SK-N-SH (cell line): ENCODE data around the gene TUBGCP5. TPM values are rescaled to one million over a fixed set of nuclear protein-coding genes. Genes with fewer than 3 reads are reported as not detected.
A peak's percentile ranks its signal among the peaks of the same experiment; 100 is the strongest.

Experiments
- CTCF ChIA-PET: fragments of 300-600, 350-600 bp; formaldehyde crosslinking; extraction: SDS; loops from one replicate; lab custom pipeline; 2021; lab: Yijun Ruan, JAX
- POLR2A ChIA-PET: fragments of 350-600 bp; sonication (Branson Sonifier 250); formaldehyde crosslinking; extraction: SDS; loops from one replicate; lab custom pipeline; 2020; ENCODE audit warnings: antibody characterized with exemption, inconsistent platforms; lab: Yijun Ruan, JAX
- DNase-seq: peaks from one replicate; pipeline ENCODE4 v3.0.0; 2012
- H2AFZ ChIP-seq: fragments of 200-600 bp; sonication (generic); 2 replicates; pipeline ENCODE4 v1.8.1; 2016; ENCODE audit warnings: antibody characterized with exemption, mild to moderate bottlenecking, low read depth
- H3F3A ChIP-seq: fragments of 200-600 bp; sonication (generic); replicated peaks from 2 replicates; pipeline ENCODE3; 2016; ENCODE audit warnings: antibody characterized with exemption, mild to moderate bottlenecking; ENCODE audit not compliant: insufficient read depth
- H3K27ac ChIP-seq, 2 experiments: fragments of 200-500 bp in 1 of 2; fragments of 200-600 bp in 1 of 2; sonication (Bioruptor generic) in 1 of 2; sonication (generic), shearing (Covaris generic) in 1 of 2; 2 replicates each; pipeline versions ENCODE4 v1.5.1 to v1.6.1; 2014 to 2016; ENCODE audit warnings: low read depth in 2 of 2, inconsistent platforms in 1 of 2, low read length in 1 of 2, mild to moderate bottlenecking in 1 of 2, mixed read lengths in 1 of 2
- H3K27me3 ChIP-seq: fragments of 200-600 bp; sonication (generic), shearing (Covaris generic); 2 replicates; pipeline ENCODE4 v1.6.1; 2016; ENCODE audit warnings: mixed run types; ENCODE audit not compliant: insufficient read depth
- H3K36me3 ChIP-seq, 2 experiments: fragments of 200-500 bp in 1 of 2; fragments of 200-600 bp in 1 of 2; sonication (Bioruptor generic) in 1 of 2; sonication (generic) in 1 of 2; replicated peaks in 1 of 2; 2 replicates each; pipeline versions ENCODE3 to v1.5.1; 2014 to 2016; ENCODE audit warnings: low read length in 1 of 2, mild to moderate bottlenecking in 1 of 2; ENCODE audit not compliant: insufficient read depth in 2 of 2, control insufficient read depth in 1 of 2
- H3K4me1 ChIP-seq, 2 experiments: fragments of 200-500 bp in 1 of 2; fragments of 200-600 bp in 1 of 2; sonication (Bioruptor generic) in 1 of 2; sonication (generic), shearing (Covaris generic) in 1 of 2; 2 replicates each; pipeline versions ENCODE4 v1.5.1 to v1.6.1; 2014 to 2016; ENCODE audit warnings: low read depth in 1 of 2, low read length in 1 of 2, mixed run types in 1 of 2; ENCODE audit not compliant: insufficient read depth in 2 of 2, control insufficient read depth in 1 of 2
- H3K4me2 ChIP-seq: fragments of 200-600 bp; sonication (generic), shearing (Covaris generic); 2 replicates; pipeline ENCODE4 v1.6.1; 2017; ENCODE audit warnings: mixed run types
- H3K4me3 ChIP-seq, 2 experiments: fragments of 200-500 bp in 1 of 2; fragments of 200-600 bp in 1 of 2; sonication (Bioruptor generic) in 1 of 2; sonication (generic), shearing (Covaris generic) in 1 of 2; 2 replicates each; pipeline versions ENCODE4 v1.5.1 to v1.8.1; 2014 to 2016; ENCODE audit warnings: low read depth in 2 of 2, inconsistent platforms in 1 of 2, low read length in 1 of 2, mild to moderate bottlenecking in 1 of 2, mixed read lengths in 1 of 2, moderate library complexity in 1 of 2
- H3K79me2 ChIP-seq: fragments of 200-600 bp; sonication (generic); 2 replicates; pipeline ENCODE4 v1.8.1; 2017; ENCODE audit warnings: mild to moderate bottlenecking; ENCODE audit not compliant: insufficient read depth
- H3K9ac ChIP-seq: fragments of 200-600 bp; sonication (generic); 2 replicates; pipeline ENCODE4 v1.6.1; 2017; ENCODE audit warnings: mixed run types
- H3K9me2 ChIP-seq: fragments of 200-600 bp; sonication (generic); 2 replicates; pipeline ENCODE4 v1.6.1; 2017; ENCODE audit warnings: mixed run types
- H3K9me3 ChIP-seq: fragments of 200-600 bp; sonication (generic); 2 replicates; pipeline ENCODE4 v1.6.1; 2017; ENCODE audit warnings: mixed run types, mild to moderate bottlenecking, moderate library complexity
- H4K20me1 ChIP-seq: fragments of 200-600 bp; sonication (generic); 2 replicates; pipeline ENCODE4 v1.6.1; 2017; ENCODE audit warnings: mild to moderate bottlenecking, mixed run types; ENCODE audit not compliant: insufficient read depth
- CTCF ChIP-seq: fragments of 200-600 bp; sonication (generic); IDR thresholded peaks from 2 replicates; pipeline ENCODE4 v1.6.1; 2017; ENCODE audit warnings: antibody characterized with exemption, mild to moderate bottlenecking, moderate library complexity
- ELF1 ChIP-seq: IDR thresholded peaks from 2 replicates; pipeline ENCODE4 v1.4.0; 2012
- EP300 ChIP-seq, 2 experiments: IDR thresholded peaks; 2 replicates each; pipeline versions ENCODE4 v1.4.0 to v1.6.1; 2012; ENCODE audit warnings: borderline replicate concordance in 1 of 2, low read depth in 1 of 2, low read length in 1 of 2
- EZH2phosphoT487 ChIP-seq: fragments of 200-600 bp; sonication (generic); IDR thresholded peaks from 2 replicates; pipeline ENCODE4 v1.6.1; 2017; ENCODE audit warnings: low read depth, mixed run types, mild to moderate bottlenecking, antibody characterized with exemption, moderate library complexity, borderline replicate concordance
- FOSL2 ChIP-seq: IDR thresholded peaks from 2 replicates; pipeline ENCODE4 v1.4.0; 2012; ENCODE audit warnings: low read depth, mild to moderate bottlenecking, moderate library complexity, borderline replicate concordance
- FOXJ3 ChIP-seq: sonication (generic); formaldehyde crosslinking; IDR thresholded peaks from 2 replicates; pipeline ENCODE4 v1.5.1; 2020; ENCODE audit warnings: mild to moderate bottlenecking, missing genetic modification reagents
- FOXM1 ChIP-seq: IDR thresholded peaks from 2 replicates; pipeline ENCODE4 v1.4.0; 2012; ENCODE audit warnings: low read depth, mild to moderate bottlenecking
- GABPA ChIP-seq: IDR thresholded peaks from 2 replicates; pipeline ENCODE4 v1.4.0; 2012; ENCODE audit warnings: low read depth, mild to moderate bottlenecking
- GATA2 ChIP-seq: sonication (generic); formaldehyde crosslinking; IDR thresholded peaks from 2 replicates; pipeline ENCODE4 v1.5.0; 2020; ENCODE audit warnings: mild to moderate bottlenecking, missing genetic modification reagents
- JUND ChIP-seq: IDR thresholded peaks from 2 replicates; pipeline ENCODE4 v1.4.0; 2012
- MEF2A ChIP-seq: IDR thresholded peaks from 2 replicates; pipeline ENCODE4 v1.4.0; 2012; ENCODE audit warnings: low read depth, borderline replicate concordance
- MXI1 ChIP-seq: IDR thresholded peaks from 2 replicates; pipeline ENCODE4 v1.6.1; 2012; ENCODE audit warnings: mild to moderate bottlenecking, low read depth, low read length, improper control_type of control experiment
- NFIC ChIP-seq: IDR thresholded peaks from 2 replicates; pipeline ENCODE4 v1.4.0; 2012; ENCODE audit warnings: borderline replicate concordance
- NRF1 ChIP-seq: IDR thresholded peaks from 2 replicates; pipeline ENCODE4 v1.6.1; 2012; ENCODE audit warnings: low read depth, mild to moderate bottlenecking, low read length
- POLR2AphosphoS5 ChIP-seq: IDR thresholded peaks from 2 replicates; pipeline ENCODE4 v1.6.1; 2012; ENCODE audit warnings: low read depth, low read length
- RAD21 ChIP-seq: IDR thresholded peaks from 2 replicates; pipeline ENCODE4 v1.6.1; 2012; ENCODE audit warnings: mild to moderate bottlenecking, low read length
- RCOR1 ChIP-seq: fragments of 150-350 bp; IDR thresholded peaks from 2 replicates; pipeline ENCODE4 v1.6.1; 2017; ENCODE audit warnings: antibody characterized with exemption, low read length
- RFX5 ChIP-seq: IDR thresholded peaks from 2 replicates; pipeline ENCODE4 v1.6.1; 2012; ENCODE audit warnings: mild to moderate bottlenecking, improper control_type of control experiment, low read length
- RXRA ChIP-seq: IDR thresholded peaks from 2 replicates; pipeline ENCODE4 v1.4.0; 2012; ENCODE audit warnings: low read depth, mild to moderate bottlenecking, borderline replicate concordance
- SIN3A ChIP-seq: IDR thresholded peaks from 2 replicates; pipeline ENCODE4 v1.6.1; 2012; ENCODE audit warnings: low read depth, mild to moderate bottlenecking, low read length, moderate library complexity, borderline replicate concordance
- SMC3 ChIP-seq: IDR thresholded peaks from 2 replicates; pipeline ENCODE4 v1.6.1; 2012; ENCODE audit warnings: low read depth, low read length, improper control_type of control experiment
- TCF12 ChIP-seq: IDR thresholded peaks from 2 replicates; pipeline ENCODE4 v1.4.0; 2012
- USF2 ChIP-seq: fragments of 150-350 bp; IDR thresholded peaks from 2 replicates; pipeline ENCODE4 v1.6.1; 2017; ENCODE audit warnings: antibody characterized with exemption, low read length, low read depth, borderline replicate concordance
- YY1 ChIP-seq: IDR thresholded peaks from 2 replicates; pipeline ENCODE4 v1.4.0; 2012; ENCODE audit warnings: low read depth, mild to moderate bottlenecking
- WGBS: methylation state at CpG from one replicate; pipeline ENCODE4 v1.1.6; 2017; ENCODE audit warnings: low lambda C conversion rate; 5-methylcytosine and 5-hydroxymethylcytosine counted together
- polyA plus RNA-seq, 3 experiments: library from polyadenylated mRNA; depleted of rRNA; stranded (reverse); fragments of >200 nt; gene quantifications; 2 replicates each; pipeline ENCODE4 v1.2.3, GENCODE V29; 2012

Gene TUBGCP5
- polyA plus RNA-seq, 1 of the 3 experiments (the other 2 are of a cell fraction): 8.7 TPM

- no peaks in the 10 kb centered on the region for H3K9me2 ChIP-seq
- ChIA-PET POLR2A (no interaction called here), CTCF (no interaction called here)
- peaks cover 100% of the 10 kb centered on the region for H3K79me2 ChIP-seq
- no peaks in the 10 kb centered on the region for H3K36me3 ChIP-seq
- no peak overlapping the region for H3K4me2 ChIP-seq
- H3K27ac ChIP-seq: no peak overlapping the region; a peak in 1 of 4 replicates
- DNase-seq: no peak
- 97% methylated on average over 13 of the region's 14 CpGs for WGBS
- H2AFZ ChIP-seq: no peak overlapping the region
- no peaks in the 10 kb centered on the region for H3K27me3 ChIP-seq
- no peaks in the 10 kb centered on the region for H3K9me3 ChIP-seq
- H3K4me3 ChIP-seq: no peak overlapping the region
- H3K4me1 ChIP-seq: peaks cover 8 to 29% of the 10 kb centered on the region in 2 experiments; a peak in 3 of 4 replicates
- no peak overlapping the region for H3K9ac ChIP-seq
- no peak for TF ChIP-seq NRF1
- TF ChIP-seq ELF1: no peak
- TF ChIP-seq MEF2A: no peak
- no peak for TF ChIP-seq GABPA
- no peak for TF ChIP-seq EP300 (IDR thresholded peaks at IDR 0.05; ENCODE audit: borderline replicate concordance in 1 of 2, low read depth in 1 of 2, low read length in 1 of 2)
- no peak for TF ChIP-seq EZH2phosphoT487
- TF ChIP-seq RFX5: no peak
- no peak for TF ChIP-seq TCF12
- no peak for TF ChIP-seq FOXJ3 (CRISPR knock-in tag)
- no peak for TF ChIP-seq YY1
- TF ChIP-seq GATA2 (CRISPR knock-in tag): no peak
- TF ChIP-seq RAD21: no peak
- no peak for TF ChIP-seq SIN3A
- no peak for TF ChIP-seq CTCF
- TF ChIP-seq MXI1: no peak
- TF ChIP-seq, all 33 proteins: peak for 0
- H4K20me1 ChIP-seq: peaks cover 89% of the 10 kb centered on the region
- H3F3A ChIP-seq: peaks cover 10% of the 10 kb centered on the region
These were observed 82.5 kb downstream of the TUBGCP5 start for GRCh38 chr15:22956978-22957260.

GRCh38 chr15:22956257-22956977, 83.0 kb downstream of the TUBGCP5 start:
- Histone ChIP-seq H3K27me3 (no peaks in the 10 kb centered on the region), H3K4me1 (peaks cover 5 to 32% of the 10 kb centered on the region in 2 experiments; a peak in 3 of 4 replicates), H3K27ac (peak overlapping the region in 1 of 2 experiments; percentile 17; a peak in 1 of 4 replicates), H3K79me2 (peaks cover 100% of the 10 kb centered on the region), H3K4me3 (no peak overlapping the region), H2AFZ (no peak overlapping the region), H3K9me2 (no peaks in the 10 kb centered on the region), H3K9ac (no peak overlapping the region), H3K4me2 (no peak overlapping the region), H3K36me3 (no peaks in the 10 kb centered on the region), H3K9me3 (no peaks in the 10 kb centered on the region), H3F3A (peaks cover 9% of the 10 kb centered on the region), H4K20me1 (peaks cover 89% of the 10 kb centered on the region)
- ChIA-PET CTCF (no interaction called here), POLR2A (no interaction called here)
- peak; percentile 51 for DNase-seq
- WGBS: 90% methylated on average over 8 of the region's 16 CpGs
- TF ChIP-seq NRF1 (no peak), GATA2 (CRISPR knock-in tag) (no peak), RAD21 (no peak), JUND (no peak), NFIC (no peak), RFX5 (no peak), MXI1 (no peak), SMC3 (no peak), FOSL2 (no peak), RCOR1 (no peak), EZH2phosphoT487 (no peak), FOXM1 (no peak), ELF1 (no peak), RXRA (no peak), USF2 (no peak), POLR2AphosphoS5 (no peak), GABPA (no peak)
